K562 (cell line): ENCODE data around the gene EIPR1. TPM values are rescaled to one million over a fixed set of nuclear protein-coding genes. Genes with fewer than 3 reads are reported as not detected.

Experiments used
- CBFA2T2 ChIP-seq: fragments of 450-650 bp; conservative IDR thresholded peaks from 2 replicates; pipeline ENCODE4 v1.6.1; 2017; ENCODE audit warnings: mild to moderate bottlenecking
- GATA2 ChIP-seq: sonication (generic); formaldehyde crosslinking; IDR thresholded peaks from 2 replicates; pipeline ENCODE4 v1.4.0; 2020; ENCODE audit warnings: mild to moderate bottlenecking, missing genetic modification reagents
- HEY1 ChIP-seq: fragments of 250-450 bp; sonication (Bioruptor Pico); IDR thresholded peaks from 2 replicates; pipeline ENCODE4 v1.5.0; 2020; ENCODE audit warnings: mild to moderate bottlenecking, moderate library complexity, borderline replicate concordance
- HSF4 ChIP-seq: fragments of 250-450 bp; sonication (Bioruptor Pico); IDR thresholded peaks from 2 replicates; pipeline ENCODE4 v2.1.2; 2022; ENCODE audit warnings: mild to moderate bottlenecking, moderate library complexity, borderline replicate concordance
- KLF13 ChIP-seq: fragments of 450-650 bp; IDR thresholded peaks from 2 replicates; pipeline ENCODE4 v1.6.1; 2016; ENCODE audit warnings: missing genetic modification characterization, low read depth, mild to moderate bottlenecking, missing compliant biosample characterization, moderate library complexity, borderline replicate concordance
- MAFF ChIP-seq: IDR thresholded peaks from 2 replicates; pipeline ENCODE4 v1.6.1; 2012; ENCODE audit warnings: low read length, improper control_type of control experiment
- MBD2 ChIP-seq: sonication (generic); IDR thresholded peaks from 2 replicates; pipeline ENCODE4 v1.6.1; 2016; ENCODE audit warnings: low read depth, borderline replicate concordance
- NFE2L1 ChIP-seq: fragments of 450-650 bp; IDR thresholded peaks from 2 replicates; pipeline ENCODE4 v1.6.1; 2016; ENCODE audit warnings: missing genetic modification characterization, low read depth, mild to moderate bottlenecking, missing compliant biosample characterization, moderate library complexity, borderline replicate concordance
- RBM39 ChIP-seq: fragments of 200-400 bp; formaldehyde crosslinking; optimal IDR thresholded peaks from 2 replicates; pipeline ENCODE3; 2018; ENCODE audit warnings: low read depth, low read length
- SAP30 ChIP-seq: fragments of 200-600 bp; sonication (generic); IDR thresholded peaks from 2 replicates; pipeline ENCODE4 v1.6.1; 2012; ENCODE audit warnings: borderline replicate concordance, low read depth, mild to moderate bottlenecking, moderate library complexity, low read length, control low read depth, inconsistent platforms; ENCODE audit not compliant: insufficient read depth, poor library complexity, severe bottlenecking
- TARDBP ChIP-seq: fragments of 450-650 bp; IDR thresholded peaks from 2 replicates; pipeline ENCODE4 v1.6.1; 2016
- TGIF2 ChIP-seq: sonication (generic); formaldehyde crosslinking; IDR thresholded peaks from 2 replicates; pipeline ENCODE4 v1.8.1; 2022; ENCODE audit warnings: mild to moderate bottlenecking, missing genetic modification reagents, moderate library complexity
- ZNF274 ChIP-seq: IDR thresholded peaks from 2 replicates; pipeline ENCODE4 v1.6.1; 2011; ENCODE audit warnings: low read depth, mild to moderate bottlenecking, low read length, moderate library complexity, borderline replicate concordance
- polyA plus RNA-seq, 8 experiments: library from polyadenylated mRNA; depleted of rRNA in 4 of 8; stranded (reverse) in 5 of 8; unstranded in 3 of 8; fragments of >200 nt; fragmentation: Nextera tagmentation in 2 of 8; fragmentation: Illumina TruSeq in 1 of 8; extraction: Ambion mirVana in 2 of 8; extraction: Trizol in 1 of 8; gene quantifications; 2 replicates each; pipeline versions ENCODE4 v1.2.1 to v1.2.3, GENCODE V29; 2011 to 2014; ENCODE audit warnings: inconsistent platforms in 1 of 8, missing spikeins in 1 of 8
- total RNA-seq, 7 experiments: library from RNA; depleted of rRNA in 6 of 7; stranded (reverse); fragments of >200 nt in 6 of 7; fragmentation: Illumina TruSeq in 2 of 7; extraction: Trizol in 2 of 7; gene quantifications; 2 replicates each; pipeline versions ENCODE4 v1.2.1 to v1.2.3, GENCODE V29; 2011 to 2021; ENCODE audit warnings: low replicate concordance in 1 of 7
- TF ChIP-seq, protein P1 (sequence below): IDR thresholded peaks from 2 replicates; pipeline ENCODE4 v1.6.1; 2011; ENCODE audit not compliant: insufficient read length; ENCODE audit errors: extremely low read depth
- TF ChIP-seq, protein P2 (sequence below): fragments of 450-650 bp; IDR thresholded peaks from 2 replicates; pipeline ENCODE4 v1.6.1; 2017; ENCODE audit warnings: antibody characterized with exemption, mild to moderate bottlenecking
- TF ChIP-seq, protein P3 (sequence below): sonication (generic); formaldehyde crosslinking; IDR thresholded peaks from 2 replicates; pipeline ENCODE4 v1.8.1; 2022; ENCODE audit warnings: missing genetic modification reagents

The EIPR1 gene
- total and polyA plus RNA-seq, 9 of the 15 experiments (the other 6 are each of a cell fraction or from before 2014, with no cell fraction given): 19.9 to 54.4 (median 35.9) TPM

DNA sequence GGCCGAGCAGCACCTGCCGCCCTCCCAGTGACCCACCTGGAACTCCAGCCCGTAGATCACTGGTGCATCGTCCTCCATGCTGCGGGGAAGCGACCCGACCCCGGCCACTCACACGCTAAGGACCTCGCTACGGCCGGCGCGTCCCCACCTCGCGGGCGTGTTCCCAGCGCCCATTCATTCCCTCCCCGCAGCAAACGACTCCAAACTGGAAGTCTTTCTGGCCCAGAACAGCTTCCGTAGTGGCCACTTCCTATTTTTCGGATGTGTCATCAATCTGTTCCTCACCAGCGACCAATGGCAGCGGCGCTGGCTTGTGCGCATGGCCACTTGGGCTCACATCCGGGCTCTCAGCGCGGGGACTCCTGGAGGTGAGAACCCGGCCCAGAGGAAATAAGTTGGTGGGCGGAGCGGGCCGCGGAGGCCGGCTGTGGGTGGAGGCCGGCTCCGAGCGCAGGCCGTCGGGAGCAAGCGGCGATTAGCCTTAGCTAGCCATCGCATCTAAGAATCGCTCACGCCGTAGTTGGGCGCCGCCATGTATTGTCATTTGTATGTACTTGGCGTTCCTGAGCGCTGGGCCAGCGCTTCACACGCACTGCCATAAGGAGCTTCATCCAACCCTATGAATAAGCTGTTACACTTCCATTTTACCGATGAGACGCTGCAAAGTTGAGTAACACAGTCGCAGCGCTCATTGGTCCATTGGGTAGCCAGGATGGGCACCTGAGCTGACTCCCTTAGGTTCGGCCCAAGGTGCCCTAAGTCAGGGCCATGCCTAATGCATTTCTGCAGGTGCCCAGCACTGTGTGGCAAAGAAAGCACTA lies at the start of gene EIPR1 (continued):
- TF ChIP-seq, protein P1, sequence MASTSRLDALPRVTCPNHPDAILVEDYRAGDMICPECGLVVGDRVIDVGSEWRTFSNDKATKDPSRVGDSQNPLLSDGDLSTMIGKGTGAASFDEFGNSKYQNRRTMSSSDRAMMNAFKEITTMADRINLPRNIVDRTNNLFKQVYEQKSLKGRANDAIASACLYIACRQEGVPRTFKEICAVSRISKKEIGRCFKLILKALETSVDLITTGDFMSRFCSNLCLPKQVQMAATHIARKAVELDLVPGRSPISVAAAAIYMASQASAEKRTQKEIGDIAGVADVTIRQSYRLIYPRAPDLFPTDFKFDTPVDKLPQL: no peak
- TF ChIP-seq, protein P2, sequence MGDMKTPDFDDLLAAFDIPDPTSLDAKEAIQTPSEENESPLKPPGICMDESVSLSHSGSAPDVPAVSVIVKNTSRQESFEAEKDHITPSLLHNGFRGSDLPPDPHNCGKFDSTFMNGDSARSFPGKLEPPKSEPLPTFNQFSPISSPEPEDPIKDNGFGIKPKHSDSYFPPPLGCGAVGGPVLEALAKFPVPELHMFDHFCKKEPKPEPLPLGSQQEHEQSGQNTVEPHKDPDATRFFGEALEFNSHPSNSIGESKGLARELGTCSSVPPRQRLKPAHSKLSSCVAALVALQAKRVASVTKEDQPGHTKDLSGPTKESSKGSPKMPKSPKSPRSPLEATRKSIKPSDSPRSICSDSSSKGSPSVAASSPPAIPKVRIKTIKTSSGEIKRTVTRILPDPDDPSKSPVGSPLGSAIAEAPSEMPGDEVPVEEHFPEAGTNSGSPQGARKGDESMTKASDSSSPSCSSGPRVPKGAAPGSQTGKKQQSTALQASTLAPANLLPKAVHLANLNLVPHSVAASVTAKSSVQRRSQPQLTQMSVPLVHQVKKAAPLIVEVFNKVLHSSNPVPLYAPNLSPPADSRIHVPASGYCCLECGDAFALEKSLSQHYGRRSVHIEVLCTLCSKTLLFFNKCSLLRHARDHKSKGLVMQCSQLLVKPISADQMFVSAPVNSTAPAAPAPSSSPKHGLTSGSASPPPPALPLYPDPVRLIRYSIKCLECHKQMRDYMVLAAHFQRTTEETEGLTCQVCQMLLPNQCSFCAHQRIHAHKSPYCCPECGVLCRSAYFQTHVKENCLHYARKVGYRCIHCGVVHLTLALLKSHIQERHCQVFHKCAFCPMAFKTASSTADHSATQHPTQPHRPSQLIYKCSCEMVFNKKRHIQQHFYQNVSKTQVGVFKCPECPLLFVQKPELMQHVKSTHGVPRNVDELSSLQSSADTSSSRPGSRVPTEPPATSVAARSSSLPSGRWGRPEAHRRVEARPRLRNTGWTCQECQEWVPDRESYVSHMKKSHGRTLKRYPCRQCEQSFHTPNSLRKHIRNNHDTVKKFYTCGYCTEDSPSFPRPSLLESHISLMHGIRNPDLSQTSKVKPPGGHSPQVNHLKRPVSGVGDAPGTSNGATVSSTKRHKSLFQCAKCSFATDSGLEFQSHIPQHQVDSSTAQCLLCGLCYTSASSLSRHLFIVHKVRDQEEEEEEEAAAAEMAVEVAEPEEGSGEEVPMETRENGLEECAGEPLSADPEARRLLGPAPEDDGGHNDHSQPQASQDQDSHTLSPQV: peak; percentile 59; the same call in 1 of the 2 replicates
- TF ChIP-seq KLF13 (tag): peak; percentile 93
- no peak for TF ChIP-seq TARDBP
- TF ChIP-seq, protein P3, sequence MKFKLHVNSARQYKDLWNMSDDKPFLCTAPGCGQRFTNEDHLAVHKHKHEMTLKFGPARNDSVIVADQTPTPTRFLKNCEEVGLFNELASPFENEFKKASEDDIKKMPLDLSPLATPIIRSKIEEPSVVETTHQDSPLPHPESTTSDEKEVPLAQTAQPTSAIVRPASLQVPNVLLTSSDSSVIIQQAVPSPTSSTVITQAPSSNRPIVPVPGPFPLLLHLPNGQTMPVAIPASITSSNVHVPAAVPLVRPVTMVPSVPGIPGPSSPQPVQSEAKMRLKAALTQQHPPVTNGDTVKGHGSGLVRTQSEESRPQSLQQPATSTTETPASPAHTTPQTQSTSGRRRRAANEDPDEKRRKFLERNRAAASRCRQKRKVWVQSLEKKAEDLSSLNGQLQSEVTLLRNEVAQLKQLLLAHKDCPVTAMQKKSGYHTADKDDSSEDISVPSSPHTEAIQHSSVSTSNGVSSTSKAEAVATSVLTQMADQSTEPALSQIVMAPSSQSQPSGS (CRISPR knock-in tag): no peak
- TF ChIP-seq HSF4: no peak
- TF ChIP-seq MAFF: no peak
- TF ChIP-seq GATA2 (CRISPR knock-in tag): no peak
- no peak for TF ChIP-seq ZNF274
- no peak for TF ChIP-seq NFE2L1
- TF ChIP-seq TGIF2 (CRISPR knock-in tag): no peak
- no peak for TF ChIP-seq RBM39
- TF ChIP-seq HEY1: no peak
- TF ChIP-seq SAP30: peak; percentile 99
- TF ChIP-seq CBFA2T2: no peak
- TF ChIP-seq MBD2: peak; percentile 73
